ENCODE data around the gene AKAP13. TPM values are rescaled to one million over a fixed set of nuclear protein-coding genes. Genes with fewer than 3 reads are reported as not detected.
A peak's percentile ranks its signal among the peaks of the same experiment; 100 is the strongest.
"Not testable (repeated sequence)": the region's sequence is repeated elsewhere in the genome, so short reads cannot be mapped to it uniquely, and the experiment has no call there.

AKAP13 gene
- total RNA-seq, 2 experiments from 2014 or later: 106 to 113 TPM

DNA sequence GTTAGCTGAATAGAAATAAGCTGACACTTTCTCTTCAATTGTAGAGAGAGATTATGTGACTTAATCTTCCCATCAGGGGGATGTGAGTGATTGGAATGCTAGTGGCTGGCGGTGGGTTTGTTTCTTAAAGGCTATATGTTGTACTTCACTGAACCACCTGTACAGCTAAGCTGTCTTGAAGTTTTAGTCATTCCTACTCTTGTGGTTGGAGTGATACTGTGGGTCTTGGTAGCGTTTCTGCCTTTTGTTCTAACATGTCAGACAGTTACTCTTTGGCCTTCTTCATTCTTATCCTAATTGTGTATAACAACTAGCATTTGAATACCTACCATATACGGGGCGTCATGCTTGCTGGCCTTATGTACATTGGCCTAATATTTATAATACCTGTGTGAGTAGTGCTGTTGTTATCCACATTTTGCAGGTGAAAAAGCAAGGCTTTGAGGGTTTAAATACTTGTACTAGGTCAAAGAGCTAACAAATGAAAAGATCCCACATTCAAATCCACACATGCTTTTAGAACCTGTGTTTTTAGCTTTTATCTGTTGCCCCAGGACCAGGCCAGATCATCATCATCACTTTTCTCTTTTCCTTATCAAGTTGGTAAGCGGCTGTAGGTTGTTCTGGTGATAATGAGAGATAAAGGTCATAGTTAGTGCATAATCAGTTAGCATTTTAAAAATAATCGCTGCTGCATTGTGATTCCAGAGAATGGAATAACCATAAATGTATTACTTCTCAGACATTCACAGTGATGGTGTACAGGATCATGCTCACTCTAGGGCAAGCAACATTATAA lies 50.2 kb downstream of the AKAP13 start:
- intact Hi-C loops (cut with micrococcal nuclease): loop anchor here (2.0 kb wide), 1 partner anchor 18 kb away; no protein-coding TSS in a partner anchor
- CTCF ChIA-PET: interaction anchor here (1.1 to 1.5 kb wide), 5 partner anchors 11 to 134 kb away, joined by 3 to 6 read pairs (median 4); no protein-coding TSS in a partner anchor
- Mint-ChIP-seq H3K4me1 (ENCODE audit: low read depth) (peaks cover 57% of the 10 kb centered on the region), H3K4me3 (no peak overlapping the region), H3K36me3 (no peaks in the 10 kb centered on the region), H3K27me3 (no peaks in the 10 kb centered on the region), H3K9me3 (no peaks in the 10 kb centered on the region), H3K27ac (peak overlapping the region; percentile 18)
- POLR2A ChIA-PET: interaction anchor here (1.0 to 1.3 kb wide), 2 partner anchors 10 to 13 kb away, joined by 4 read pairs; no protein-coding TSS in a partner anchor
- DNase-seq: peak; percentile 61

DNA sequence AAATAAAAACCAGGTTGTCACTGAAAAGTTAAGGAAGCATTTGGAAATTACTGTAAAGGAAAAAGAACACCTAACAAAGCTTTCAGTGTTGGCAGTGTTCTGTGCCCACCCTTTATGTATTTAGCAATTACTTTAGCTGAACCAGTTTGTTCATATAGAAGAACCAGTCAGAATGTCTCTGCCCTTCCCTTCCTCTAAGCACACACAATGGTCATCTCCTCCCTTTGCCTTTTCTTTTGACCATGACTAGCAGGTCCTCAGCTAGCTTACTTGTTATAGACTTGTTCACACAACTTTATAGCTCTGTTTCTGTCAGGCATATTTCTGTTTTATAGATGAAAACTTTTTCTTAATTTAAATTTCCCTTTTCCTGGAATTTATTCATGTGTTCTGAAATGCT lies 59.6 kb downstream of the AKAP13 start:
- intact Hi-C loops (cut with micrococcal nuclease): loop anchor here (5.0 to 10.0 kb wide), 2 partner anchors 108 to 455 kb away; partner anchors contain the start of gene PDE8A
- CTCF ChIA-PET: interaction anchor here (0.6 to 1.4 kb wide), 5 partner anchors 11 to 121 kb away, joined by 3 to 5 read pairs (median 5); no protein-coding TSS in a partner anchor
- DNase-seq: no peak
- peak overlapping the region; percentile 29 for H3K27ac Mint-ChIP-seq
- no peaks in the 10 kb centered on the region for H3K36me3 Mint-ChIP-seq
- H3K4me3 Mint-ChIP-seq: no peak overlapping the region
- H3K27me3 Mint-ChIP-seq: no peaks in the 10 kb centered on the region
- no peaks in the 10 kb centered on the region for H3K9me3 Mint-ChIP-seq
- POLR2A ChIA-PET: interaction anchor here (1.4 kb wide), 1 partner anchor 10 kb away, joined by 4 read pairs; no protein-coding TSS in a partner anchor
- H3K4me1 Mint-ChIP-seq (ENCODE audit: low read depth): peaks cover 44% of the 10 kb centered on the region

DNA sequence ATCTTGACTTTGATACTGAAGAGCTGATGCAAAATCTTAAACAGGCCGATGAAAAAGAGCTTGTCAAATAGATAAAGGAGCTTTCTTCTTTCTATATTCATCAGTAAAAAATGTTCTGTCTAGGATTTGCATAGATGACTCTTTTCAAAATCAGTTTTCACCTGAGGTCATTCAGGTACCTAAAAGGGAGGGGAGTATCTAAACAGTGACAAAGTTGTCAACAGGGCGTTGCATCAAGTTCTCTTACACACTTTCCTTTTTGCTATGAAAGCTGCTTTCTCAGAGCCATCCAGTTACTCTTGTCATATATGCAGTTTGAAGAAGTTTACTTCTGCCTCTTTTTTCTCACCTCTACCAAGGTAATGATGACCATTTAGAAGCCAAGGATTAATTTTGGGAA lies 60.0 kb downstream of the AKAP13 start:
- Mint-ChIP-seq H3K4me3 (no peak overlapping the region), H3K27ac (peak overlapping the region; percentile 69), H3K36me3 (peaks cover under 1% of the 10 kb centered on the region), H3K4me1 (ENCODE audit: low read depth) (peaks cover 46% of the 10 kb centered on the region), H3K9me3 (no peaks in the 10 kb centered on the region), H3K27me3 (no peaks in the 10 kb centered on the region)
- no peak for DNase-seq
- intact Hi-C loops (cut with micrococcal nuclease): loop anchor here (5.0 to 10.0 kb wide), 2 partner anchors 108 to 456 kb away; partner anchors contain the start of gene PDE8A
- POLR2A ChIA-PET: interaction anchor here (0.6 to 1.4 kb wide), 2 partner anchors 10 to 142 kb away, joined by 4 read pairs; no protein-coding TSS in a partner anchor
- CTCF ChIA-PET: interaction anchor here (0.6 to 1.4 kb wide), 6 partner anchors 9 to 121 kb away, joined by 3 to 5 read pairs (median 4); no protein-coding TSS in a partner anchor

DNA sequence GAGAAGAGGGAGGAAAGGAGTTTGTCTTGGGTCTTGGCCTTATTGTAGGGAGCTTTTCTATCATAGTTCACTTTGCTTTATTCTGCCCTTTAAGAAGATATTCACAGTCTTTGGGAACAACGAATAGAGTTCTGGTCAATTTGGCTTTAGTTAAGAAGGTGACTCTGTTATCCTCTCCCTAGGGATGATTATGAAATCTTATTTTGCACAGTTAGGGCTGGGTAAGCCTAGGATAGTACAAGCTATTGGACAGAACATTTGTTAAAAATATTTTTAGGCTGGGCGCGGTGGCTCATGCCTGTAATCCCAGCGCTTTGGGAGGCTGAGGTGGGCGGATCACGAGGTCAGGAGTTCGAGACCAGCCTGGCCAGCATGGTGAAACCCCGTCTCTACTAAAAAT lies 61.5 kb downstream of the AKAP13 start:
- H3K4me1 Mint-ChIP-seq (ENCODE audit: low read depth): peaks cover 51% of the 10 kb centered on the region
- H3K4me3 Mint-ChIP-seq, H3K36me3 Mint-ChIP-seq, H3K27me3 Mint-ChIP-seq, POLR2A ChIA-PET, DNase-seq, H3K27ac Mint-ChIP-seq, H3K9me3 Mint-ChIP-seq: not testable (repeated sequence)
- intact Hi-C loops (cut with micrococcal nuclease): loop anchor here (2.0 to 10.0 kb wide), 3 partner anchors 29 to 457 kb away; partner anchors contain the start of gene PDE8A
- CTCF ChIA-PET: interaction anchor here (1.2 to 1.3 kb wide), 2 partner anchors 11 to 20 kb away, joined by 3 read pairs; no protein-coding TSS in a partner anchor

DNA sequence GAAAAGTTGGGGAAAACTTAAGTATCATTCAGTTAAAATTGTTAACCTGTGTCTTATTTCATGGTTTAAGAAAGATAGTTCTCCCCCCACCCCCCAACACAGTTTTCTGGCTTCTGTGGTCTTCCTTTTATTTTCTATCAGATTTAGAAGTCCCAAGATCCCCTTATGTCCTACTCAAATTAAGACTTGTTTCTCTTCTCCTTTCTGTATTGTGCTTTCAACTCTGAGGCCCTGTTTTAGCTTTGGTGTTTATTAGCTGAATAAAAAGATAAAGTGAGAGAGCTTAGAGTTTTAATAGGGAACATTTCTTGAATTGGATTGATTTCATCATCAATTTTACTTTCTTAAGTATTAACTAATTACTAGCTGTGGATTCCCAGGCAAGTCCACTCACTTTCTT lies 62.6 kb downstream of the AKAP13 start:
- Mint-ChIP-seq H3K27me3 (no peaks in the 10 kb centered on the region), H3K9me3 (peaks cover 12% of the 10 kb centered on the region), H3K27ac (no peak overlapping the region), H3K4me1 (ENCODE audit: low read depth) (peaks cover 51% of the 10 kb centered on the region), H3K36me3 (peaks cover 3% of the 10 kb centered on the region), H3K4me3 (no peak overlapping the region)
- no peak for DNase-seq
- ChIA-PET CTCF (interaction anchor here (0.7 to 1.3 kb wide), 4 partner anchors 12 to 146 kb away, joined by 3 to 6 read pairs (median 4); no protein-coding TSS in a partner anchor), POLR2A (interaction anchor here (1.0 to 1.6 kb wide), 2 partner anchors 12 to 30 kb away, joined by 4 to 5 read pairs; no protein-coding TSS in a partner anchor)
- intact Hi-C loops (cut with micrococcal nuclease): loop anchor here (2.0 to 10.0 kb wide), 3 partner anchors 30 to 458 kb away; partner anchors contain the start of gene PDE8A

DNA sequence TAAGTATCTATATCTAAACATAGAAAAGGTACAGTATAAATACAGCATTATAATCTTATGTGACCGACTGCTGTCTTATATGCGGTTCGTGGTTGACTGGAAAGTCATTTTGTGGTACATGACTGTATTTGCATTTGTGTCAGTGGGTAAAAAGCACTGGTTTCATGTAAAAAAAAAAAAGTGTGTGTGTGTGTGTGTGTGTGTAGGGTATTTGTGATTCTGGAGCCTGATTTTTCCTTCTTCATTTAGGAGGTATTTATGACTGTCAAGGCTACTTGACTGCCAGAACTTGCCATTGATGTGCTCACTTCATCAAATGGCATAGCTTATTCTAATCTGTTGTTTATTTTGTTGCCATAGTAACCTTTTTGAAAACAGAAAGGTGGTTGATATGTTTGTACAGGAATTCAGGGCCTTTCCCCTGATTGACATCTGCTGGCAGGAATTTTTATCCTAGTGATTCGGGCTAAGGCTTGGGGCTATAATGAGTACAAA lies 63.2 kb downstream of the AKAP13 start:
- peak overlapping the region; percentile 24 for H3K27ac Mint-ChIP-seq
- H3K27me3 Mint-ChIP-seq: no peaks in the 10 kb centered on the region
- H3K4me1 Mint-ChIP-seq (ENCODE audit: low read depth): peaks cover 51% of the 10 kb centered on the region
- intact Hi-C loops (cut with micrococcal nuclease): loop anchor here (2.0 to 10.0 kb wide), 3 partner anchors 31 to 459 kb away; partner anchors contain the start of gene PDE8A
- ChIA-PET POLR2A (interaction anchor here (0.6 to 1.6 kb wide), 3 partner anchors 13 to 116 kb away, joined by 3 to 5 read pairs (median 4); no protein-coding TSS in a partner anchor), CTCF (interaction anchor here (0.7 to 1.3 kb wide), 4 partner anchors 13 to 147 kb away, joined by 3 to 6 read pairs (median 4); no protein-coding TSS in a partner anchor)
- no peak for DNase-seq
- H3K9me3 Mint-ChIP-seq: peaks cover 16% of the 10 kb centered on the region
- peaks cover 3% of the 10 kb centered on the region for H3K36me3 Mint-ChIP-seq
- no peak overlapping the region for H3K4me3 Mint-ChIP-seq

DNA sequence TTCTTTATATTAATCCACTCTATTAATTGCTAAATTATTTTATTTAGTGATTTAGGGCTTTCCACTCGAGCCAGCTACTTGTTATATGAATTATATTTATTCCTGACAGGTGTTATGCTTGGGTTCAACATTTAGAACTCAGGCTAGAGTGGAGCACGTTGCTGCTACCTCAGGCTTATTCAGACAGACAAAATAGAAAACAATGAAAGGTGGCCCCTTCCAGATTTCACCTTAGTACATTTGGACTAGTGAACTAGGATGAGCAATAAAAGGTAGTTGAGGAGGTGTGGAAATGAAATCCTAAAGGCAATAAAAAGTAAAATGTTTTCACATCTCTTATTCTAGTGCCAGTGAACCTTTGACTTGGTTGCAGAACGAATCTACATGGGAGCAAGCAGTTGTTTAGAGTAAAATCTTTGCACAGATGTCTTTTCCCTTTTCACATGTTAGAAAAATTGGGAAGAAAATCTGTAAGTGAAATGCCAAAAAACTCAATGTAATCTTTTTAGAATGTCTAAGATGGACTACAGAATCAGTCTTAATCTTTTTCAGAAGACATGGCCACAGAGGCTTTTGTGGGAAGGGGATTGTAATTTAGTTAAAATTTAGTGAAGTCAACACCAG lies 63.8 kb downstream of the AKAP13 start:
- no peak overlapping the region for H3K4me3 Mint-ChIP-seq
- POLR2A ChIA-PET: interaction anchor here (0.6 to 1.6 kb wide), 2 partner anchors 31 to 116 kb away, joined by 3 to 5 read pairs; no protein-coding TSS in a partner anchor
- no peak for DNase-seq

DNA sequence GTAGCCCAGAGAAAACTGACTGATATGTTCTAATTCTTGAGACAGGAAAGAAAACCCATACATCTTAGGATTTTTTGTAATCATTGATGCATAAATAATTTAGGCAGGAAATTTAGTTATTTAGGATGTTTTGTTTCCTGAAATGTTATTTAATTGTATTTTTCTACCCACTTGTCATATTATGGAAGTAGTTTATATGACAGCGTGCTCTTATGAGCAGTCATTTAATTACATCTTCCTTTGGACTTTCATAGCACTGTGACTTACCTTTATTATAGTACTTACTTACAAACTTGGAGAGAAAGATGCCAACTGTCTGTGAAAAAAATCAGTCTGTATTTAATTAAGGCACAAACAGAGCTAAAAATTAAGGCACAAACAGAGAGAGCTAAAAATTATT lies 65.0 kb downstream of the AKAP13 start:
- peaks cover 55% of the 10 kb centered on the region for H3K4me1 Mint-ChIP-seq (ENCODE audit: low read depth)
- peaks cover 14% of the 10 kb centered on the region for H3K36me3 Mint-ChIP-seq
- intact Hi-C loops (cut with micrococcal nuclease): loop anchor here (10.0 kb wide), 1 partner anchor 461 kb away; the partner anchor contains the start of gene PDE8A
- no peaks in the 10 kb centered on the region for H3K27me3 Mint-ChIP-seq
- H3K4me3 Mint-ChIP-seq: no peak overlapping the region
- H3K27ac Mint-ChIP-seq: no peak overlapping the region
- H3K9me3 Mint-ChIP-seq: peaks cover 31% of the 10 kb centered on the region
- ChIA-PET CTCF (no interaction called here), POLR2A (interaction anchor here (1.1 kb wide), 1 partner anchor 83 kb away, joined by 3 read pairs; no protein-coding TSS in a partner anchor)
- no peak for DNase-seq

More for the DNA sequence above, 63.8 kb downstream of the AKAP13 start:
- H3K27me3 Mint-ChIP-seq: no peaks in the 10 kb centered on the region
- CTCF ChIA-PET: no interaction called here
- intact Hi-C loops (cut with micrococcal nuclease): loop anchor here (5.0 to 10.0 kb wide), 2 partner anchors 112 to 459 kb away; partner anchors contain the start of gene PDE8A
- peaks cover 5% of the 10 kb centered on the region for H3K36me3 Mint-ChIP-seq
- H3K27ac Mint-ChIP-seq: no peak overlapping the region
- peaks cover 20% of the 10 kb centered on the region for H3K9me3 Mint-ChIP-seq
- peaks cover 53% of the 10 kb centered on the region for H3K4me1 Mint-ChIP-seq (ENCODE audit: low read depth)

DNA sequence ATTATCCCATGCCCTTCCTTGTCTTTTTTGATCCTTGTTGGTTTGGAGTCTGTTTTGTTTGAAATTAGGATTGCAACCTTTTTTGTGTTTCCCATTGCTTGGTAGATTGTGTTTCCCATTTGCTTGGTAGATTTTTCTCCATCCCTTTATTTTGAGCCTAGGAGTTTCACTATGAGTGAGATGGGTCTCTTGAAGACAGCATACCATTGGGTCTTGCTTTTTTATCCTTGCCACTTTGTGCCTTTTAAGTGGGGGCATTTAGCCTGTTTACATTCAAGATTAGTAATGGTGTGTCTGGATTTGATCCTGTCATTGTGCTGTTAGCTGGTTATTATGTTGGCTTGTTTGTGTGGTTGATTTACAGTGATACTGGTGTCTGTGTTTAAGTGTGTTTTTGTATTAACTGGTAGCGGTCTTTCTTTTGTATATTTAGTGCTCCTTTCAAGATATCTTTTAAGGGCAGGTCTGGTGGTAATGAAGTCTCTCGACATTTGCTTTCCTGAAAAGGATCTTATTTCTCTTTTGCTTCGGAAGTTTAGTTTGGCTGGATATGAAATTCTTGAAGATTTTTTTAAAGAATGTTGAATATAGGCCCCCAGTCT lies 70.8 kb downstream of the AKAP13 start:
- no peak for DNase-seq
- Mint-ChIP-seq H3K9me3 (peaks cover 40% of the 10 kb centered on the region), H3K4me1 (ENCODE audit: low read depth) (peaks cover 64% of the 10 kb centered on the region), H3K27me3 (no peaks in the 10 kb centered on the region), H3K4me3 (no peak overlapping the region), H3K36me3 (peaks cover 23% of the 10 kb centered on the region), H3K27ac (no peak overlapping the region)
- intact Hi-C loops (cut with micrococcal nuclease): no loop called here
- POLR2A ChIA-PET: no interaction called here
- CTCF ChIA-PET: no interaction called here

DNA sequence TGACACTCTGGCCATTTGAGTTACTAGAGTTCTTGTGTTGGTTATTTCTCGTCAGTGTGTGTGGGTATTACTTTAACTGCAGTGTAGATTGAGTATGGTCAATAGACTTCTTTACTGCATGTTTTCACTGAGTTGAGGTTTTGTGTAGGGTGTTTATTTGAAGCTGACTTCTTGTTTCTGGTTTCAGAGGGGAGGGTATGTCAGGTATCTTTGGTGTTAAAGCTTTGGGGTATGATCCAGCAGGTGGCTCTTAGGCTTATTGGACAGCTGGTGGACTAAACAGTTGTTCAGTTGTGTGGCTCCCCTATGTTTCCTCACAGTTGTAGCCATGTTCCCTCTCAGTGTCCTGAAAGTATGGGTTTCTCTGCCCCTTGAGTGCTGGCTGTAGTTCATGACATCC lies 72.0 kb downstream of the AKAP13 start:
- Mint-ChIP-seq H3K9me3 (peaks cover 37% of the 10 kb centered on the region), H3K27me3 (no peaks in the 10 kb centered on the region), H3K4me3 (no peak overlapping the region), H3K27ac (no peak overlapping the region), H3K36me3 (peaks cover 22% of the 10 kb centered on the region), H3K4me1 (ENCODE audit: low read depth) (peaks cover 66% of the 10 kb centered on the region)
- intact Hi-C loops (cut with micrococcal nuclease): no loop called here
- no peak for DNase-seq
- CTCF ChIA-PET: interaction anchor here (1.1 kb wide), 1 partner anchor 156 kb away, joined by 3 read pairs; no protein-coding TSS in a partner anchor
- POLR2A ChIA-PET: no interaction called here

Measured in activated CD4-positive, alpha-beta memory T cell treated with anti-CD3 and anti-CD28 coated beads for 36 hours (primary cell).